NCI-H2107 (cell line): ENCODE data around the gene TIPARP.
"Not testable (repeated sequence)": the region's sequence is repeated elsewhere in the genome, so short reads cannot be mapped to it uniquely, and the experiment has no call there.

Source experiments
- DNase-seq: peaks from one replicate; lab custom pipeline; 2025; lab: John Stamatoyannopoulos, UW

TIPARP gene

GRCh38 chr3:156716105-156716862, 41.9 kb downstream of the TIPARP start:
- DNase-seq: no peak

- no peak for DNase-seq
These were observed 44.4 kb downstream of the TIPARP start for GRCh38 chr3:156718622-156719306.

GRCh38 chr3:156720826-156721225, 46.4 kb downstream of the TIPARP start:
- DNase-seq: no peak

GRCh38 chr3:156721687-156722618, 47.6 kb downstream of the TIPARP start:
- no peak for DNase-seq

GRCh38 chr3:156723182-156723619, 48.8 kb downstream of the TIPARP start:
- DNase-seq: no peak

GRCh38 chr3:156725682-156726081, 51.3 kb downstream of the TIPARP start:
- DNase-seq: no peak

- DNase-seq: no peak
These were observed 52.1 kb downstream of the TIPARP start for GRCh38 chr3:156726456-156726855.

GRCh38 chr3:156727519-156728205, 53.3 kb downstream of the TIPARP start:
- DNase-seq: no peak

GRCh38 chr3:156728267-156728985, 54.0 kb downstream of the TIPARP start:
- peak; percentile 31 for DNase-seq

- DNase-seq: no peak
These were observed 55.2 kb downstream of the TIPARP start for GRCh38 chr3:156729460-156730179.

GRCh38 chr3:156731813-156732212, 57.4 kb downstream of the TIPARP start:
- DNase-seq: no peak

GRCh38 chr3:156732261-156732660, 57.9 kb downstream of the TIPARP start:
- no peak for DNase-seq

- DNase-seq: no peak
These were observed 58.5 kb downstream of the TIPARP start for GRCh38 chr3:156732715-156733421.

GRCh38 chr3:156734661-156735060, 60.3 kb downstream of the TIPARP start:
- DNase-seq: not testable (repeated sequence)

GRCh38 chr3:156735471-156735870, 61.1 kb downstream of the TIPARP start:
- DNase-seq: no peak

- DNase-seq: not testable (repeated sequence)
These were observed 62.7 kb downstream of the TIPARP start for GRCh38 chr3:156737049-156737448.

- DNase-seq: no peak
These were observed 63.9 kb downstream of the TIPARP start for GRCh38 chr3:156738251-156738650.

- no peak for DNase-seq
These were observed 65.6 kb downstream of the TIPARP start for GRCh38 chr3:156739976-156740375.

- DNase-seq: not testable (repeated sequence)
These were observed 66.2 kb downstream of the TIPARP start for GRCh38 chr3:156740581-156740980.

GRCh38 chr3:156741935-156742334, 67.5 kb downstream of the TIPARP start:
- no peak for DNase-seq
